Activated CD8-positive, alpha-beta T cell treated with anti-CD3 and anti-CD28 coated beads for 36 hours (primary cell): Measurements from ENCODE around the gene CIITA. TPM values are rescaled to one million over a fixed set of nuclear protein-coding genes. Genes with fewer than 3 reads are reported as not detected.

Experiments used
- ATAC-seq: fragments of 200-7000 bp; cut with Tn5 transposase; one replicate; pipeline ENCODE4 v1.10.0; 2021; ENCODE audit warnings: mild to moderate bottlenecking, moderate library complexity
- CTCF ChIA-PET: fragments of 350-600 bp; sonication (Branson Sonifier 250); formaldehyde crosslinking; loops from one replicate; lab custom pipeline; 2021; ENCODE audit warnings: antibody characterized with exemption; lab: Charles Lee
- POLR2A ChIA-PET: fragments of 350-600 bp; sonication (Branson Sonifier 250); formaldehyde crosslinking; loops from one replicate; lab custom pipeline; 2021; ENCODE audit warnings: antibody characterized with exemption; lab: Charles Lee
- DNase-seq: peaks from one replicate; pipeline ENCODE4 v3.0.0-alpha.2; 2020
- H3K27ac Mint-ChIP-seq: one replicate; pipeline ENCODE4 v1.8.0; 2021; ENCODE audit warnings: mild to moderate bottlenecking, mixed read lengths
- H3K27me3 Mint-ChIP-seq: one replicate; pipeline ENCODE4 v1.8.0; 2021; ENCODE audit warnings: mixed read lengths
- H3K36me3 Mint-ChIP-seq: one replicate; pipeline ENCODE4 v1.8.0; 2021; ENCODE audit warnings: low read depth, mixed read lengths
- H3K4me1 Mint-ChIP-seq: one replicate; pipeline ENCODE4 v1.8.0; 2021; ENCODE audit warnings: low read depth, mixed read lengths
- H3K4me3 Mint-ChIP-seq: one replicate; pipeline ENCODE4 v1.8.0; 2021; ENCODE audit warnings: mild to moderate bottlenecking, moderate library complexity, mixed read lengths
- H3K9me3 Mint-ChIP-seq: one replicate; pipeline ENCODE4 v1.8.0; 2021; ENCODE audit warnings: mixed read lengths
- CTCF ChIP-seq: fragments of 200-600 bp; IDR thresholded peaks from one replicate; pipeline ENCODE4 v1.8.0; 2022; ENCODE audit warnings: antibody characterized with exemption, mild to moderate bottlenecking
- intact Hi-C: fragments of 100-400 bp; cut with micrococcal nuclease; formaldehyde crosslinking; loops from one replicate; pipeline ENCODE4 v1.10.0; 2022
- total RNA-seq, 2 experiments: library from RNA; stranded (reverse); gene quantifications; one replicate each; pipeline ENCODE4 v1.2.3, GENCODE V29; 2021

Gene CIITA
- total RNA-seq, 2 experiments from 2014 or later = 4.4 to 5.3 TPM

GRCh38 chr16:10852286-10852685 lies 24.7 kb upstream of the CIITA start:
- intact Hi-C loops = no loop called here
- Mint-ChIP-seq H3K27me3 (peaks cover 3% of the 10 kb centered on the region), H3K9me3 (no peaks in the 10 kb centered on the region), H3K36me3 (no peaks in the 10 kb centered on the region), H3K27ac (no peak overlapping the region), H3K4me3 (no peak overlapping the region), H3K4me1 (peaks cover 11% of the 10 kb centered on the region)
- CTCF ChIA-PET = no interaction called here
- no peak for ATAC-seq
- no peak for DNase-seq
- TF ChIP-seq CTCF = no peak
- POLR2A ChIA-PET = interaction anchor here (1.0 to 1.9 kb wide), 2 partner anchors 18 kb away, joined by 3 read pairs; no protein-coding TSS in a partner anchor

DNA sequence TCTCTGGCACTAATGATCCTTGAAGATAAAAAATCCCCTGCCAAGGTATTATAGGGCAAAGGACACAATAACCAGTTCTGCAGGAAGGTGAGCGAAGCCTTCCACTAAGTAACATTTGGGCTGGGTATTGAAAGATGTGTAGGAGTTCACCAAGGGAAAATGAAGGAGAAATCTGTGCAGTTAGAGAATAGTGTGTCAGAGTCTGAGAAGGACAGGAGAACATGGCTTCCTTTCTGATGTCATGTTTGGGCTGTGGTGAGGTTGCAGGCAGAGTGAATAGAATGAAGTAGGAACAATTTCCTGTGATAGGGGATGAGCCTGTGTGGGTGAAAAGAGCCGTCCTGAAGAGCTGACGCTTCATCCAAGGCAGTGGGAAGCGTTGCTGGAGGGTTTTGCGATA lies 24.1 kb upstream of the CIITA start:
- peaks cover 2% of the 10 kb centered on the region for H3K27me3 Mint-ChIP-seq
- H3K27ac Mint-ChIP-seq = no peak overlapping the region
- ChIA-PET POLR2A (interaction anchor here (1.9 kb wide), 1 partner anchor 19 kb away, joined by 3 read pairs; no protein-coding TSS in a partner anchor), CTCF (no interaction called here)
- H3K36me3 Mint-ChIP-seq = no peaks in the 10 kb centered on the region
- no peak for TF ChIP-seq CTCF
- intact Hi-C loops = no loop called here
- no peak for DNase-seq
- ATAC-seq = no peak
- H3K4me3 Mint-ChIP-seq = no peak overlapping the region
- H3K9me3 Mint-ChIP-seq = no peaks in the 10 kb centered on the region
- H3K4me1 Mint-ChIP-seq = peaks cover 11% of the 10 kb centered on the region

DNA sequence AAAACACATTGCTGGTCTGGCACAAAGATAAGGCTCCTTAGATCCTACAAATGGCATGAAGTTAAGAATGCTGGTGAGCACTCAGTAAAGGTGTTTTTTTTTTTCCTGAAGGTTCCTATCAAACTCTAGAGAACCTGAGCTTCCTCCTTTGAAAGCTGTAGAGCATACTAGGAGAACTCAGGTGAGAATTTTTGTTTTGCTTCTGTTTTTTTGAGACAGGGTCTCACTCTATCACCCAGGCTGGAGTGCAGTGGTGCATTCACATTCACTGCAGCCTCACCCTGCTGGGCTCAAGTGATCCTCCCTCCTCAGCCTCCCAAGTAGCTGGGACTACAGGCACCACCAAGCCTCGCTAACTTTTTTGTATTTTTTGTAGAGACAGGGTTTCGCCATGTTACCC lies 21.0 kb upstream of the CIITA start:
- intact Hi-C loops = no loop called here
- TF ChIP-seq CTCF = no peak
- H3K27me3 Mint-ChIP-seq = no peaks in the 10 kb centered on the region
- peaks cover 11% of the 10 kb centered on the region for H3K4me1 Mint-ChIP-seq
- peaks cover 8% of the 10 kb centered on the region for H3K9me3 Mint-ChIP-seq
- ATAC-seq = no peak
- no peaks in the 10 kb centered on the region for H3K36me3 Mint-ChIP-seq
- POLR2A ChIA-PET = no interaction called here
- H3K4me3 Mint-ChIP-seq = no peak overlapping the region
- H3K27ac Mint-ChIP-seq = no peak overlapping the region
- DNase-seq = no peak
- CTCF ChIA-PET = no interaction called here

GRCh38 chr16:10858203-10858602 lies 18.8 kb upstream of the CIITA start:
- no peak overlapping the region for H3K27ac Mint-ChIP-seq
- no peak overlapping the region for H3K4me3 Mint-ChIP-seq
- ChIA-PET POLR2A (no interaction called here), CTCF (no interaction called here)
- intact Hi-C loops = no loop called here
- peaks cover 8% of the 10 kb centered on the region for H3K9me3 Mint-ChIP-seq
- DNase-seq (no peak), ATAC-seq (no peak)
- H3K27me3 Mint-ChIP-seq = no peaks in the 10 kb centered on the region
- peaks cover under 1% of the 10 kb centered on the region for H3K4me1 Mint-ChIP-seq
- TF ChIP-seq CTCF = no peak
- H3K36me3 Mint-ChIP-seq = no peaks in the 10 kb centered on the region

- Mint-ChIP-seq H3K36me3 (no peaks in the 10 kb centered on the region), H3K4me1 (no peaks in the 10 kb centered on the region), H3K27me3 (peaks cover 2% of the 10 kb centered on the region), H3K4me3 (no peak overlapping the region), H3K9me3 (peaks cover 8% of the 10 kb centered on the region), H3K27ac (no peak overlapping the region)
- CTCF ChIA-PET = interaction anchor here (1.7 kb wide), 1 partner anchor 60 kb away, joined by 4 read pairs; no protein-coding TSS in a partner anchor
- POLR2A ChIA-PET = no interaction called here
- ATAC-seq (no peak), DNase-seq (no peak)
- intact Hi-C loops = no loop called here
- TF ChIP-seq CTCF = no peak
Observed at GRCh38 chr16:10859020-10859419, 18.0 kb upstream of the CIITA start.
